MM.1S (cell line): Measurements from ENCODE around the gene RERE.

ENCODE experiments used
- DNase-seq: peaks from one replicate; pipeline ENCODE4 v3.0.0-alpha.2; 2015
- H2AFZ ChIP-seq: fragments of 300-600 bp; sonication (generic); 2 replicates; pipeline ENCODE4 v1.6.0; 2016; ENCODE audit warnings: antibody characterized with exemption, low read length
- H3F3A ChIP-seq: fragments of 300-600 bp; sonication (generic); 2 replicates; pipeline ENCODE4 v1.6.1; 2016; ENCODE audit warnings: mild to moderate bottlenecking, antibody characterized with exemption, low read length, moderate library complexity, mixed read lengths; ENCODE audit not compliant: insufficient read depth
- H3K27ac ChIP-seq: fragments of 300-600 bp; sonication (generic); 2 replicates; pipeline ENCODE4 v1.5.1; 2016; ENCODE audit warnings: mild to moderate bottlenecking, low read length
- H3K27me3 ChIP-seq: fragments of 300-600 bp; sonication (generic); replicated peaks from 2 replicates; pipeline ENCODE4 v1.6.0; 2016; ENCODE audit warnings: low read length; ENCODE audit not compliant: insufficient read depth
- H3K36me3 ChIP-seq: fragments of 300-600 bp; sonication (generic); replicated peaks from 2 replicates; pipeline ENCODE4 v1.6.1; 2016; ENCODE audit warnings: mild to moderate bottlenecking, low read length, mixed read lengths; ENCODE audit not compliant: insufficient read depth
- H3K4me1 ChIP-seq: fragments of 300-600 bp; sonication (generic); 2 replicates; pipeline ENCODE4 v1.6.1; 2016; ENCODE audit warnings: low read length, mixed read lengths
- H3K4me2 ChIP-seq: fragments of 300-600 bp; sonication (generic); 2 replicates; pipeline ENCODE4 v1.6.0; 2016; ENCODE audit warnings: low read depth, low read length
- H3K4me3 ChIP-seq: fragments of 300-600 bp; sonication (generic); 2 replicates; pipeline ENCODE4 v1.5.1; 2016; ENCODE audit warnings: low read length, mixed read lengths
- H3K79me2 ChIP-seq: fragments of 300-600 bp; sonication (generic); 2 replicates; pipeline ENCODE4 v1.6.1; 2016; ENCODE audit warnings: mixed run types, low read length, mixed read lengths
- H3K9ac ChIP-seq: fragments of 300-600 bp; sonication (generic); 2 replicates; pipeline ENCODE4 v1.6.1; 2016; ENCODE audit warnings: low read length, mixed read lengths
- H3K9me2 ChIP-seq: fragments of 300-600 bp; sonication (generic); replicated peaks from 2 replicates; pipeline ENCODE4 v1.6.1; 2016; ENCODE audit warnings: mild to moderate bottlenecking, low read length, mixed read lengths; ENCODE audit not compliant: insufficient read depth
- H3K9me3 ChIP-seq: fragments of 300-600 bp; sonication (generic); replicated peaks from 2 replicates; pipeline ENCODE4 v1.6.1; 2016; ENCODE audit warnings: mild to moderate bottlenecking, low read length, mixed read lengths; ENCODE audit not compliant: insufficient read depth
- H4K20me1 ChIP-seq: fragments of 300-600 bp; sonication (generic); 2 replicates; pipeline ENCODE4 v1.6.1; 2016; ENCODE audit warnings: mild to moderate bottlenecking, low read length, moderate library complexity, mixed read lengths; ENCODE audit not compliant: insufficient read depth
- CTCF ChIP-seq: fragments of 300-600 bp; sonication (generic); IDR thresholded peaks from 2 replicates; pipeline ENCODE4 v1.5.1; 2016; ENCODE audit warnings: antibody characterized with exemption, low read length, mixed read lengths
- EZH2 ChIP-seq: fragments of 300-600 bp; sonication (generic); optimal IDR thresholded peaks from 2 replicates; pipeline ENCODE3; 2017; ENCODE audit warnings: low read depth, mild to moderate bottlenecking, antibody characterized with exemption, low read length, mixed read lengths
- EZH2phosphoT487 ChIP-seq: fragments of 300-600 bp; sonication (generic); IDR thresholded peaks from 2 replicates; pipeline ENCODE4 v1.6.1; 2018; ENCODE audit warnings: antibody characterized with exemption, low read length

RERE gene

GRCh38 chr1:8415526-8416278 lies 401.7 kb downstream of the RERE start:
- H3F3A ChIP-seq = no peaks in the 10 kb centered on the region
- H3K4me3 ChIP-seq = no peak overlapping the region
- no peak for DNase-seq
- TF ChIP-seq EZH2 = no peak
- no peak for TF ChIP-seq EZH2phosphoT487
- TF ChIP-seq CTCF = no peak
- H4K20me1 ChIP-seq = no peaks in the 10 kb centered on the region
- no peaks in the 10 kb centered on the region for H3K9me3 ChIP-seq
- no peaks in the 10 kb centered on the region for H3K79me2 ChIP-seq
- no peaks in the 10 kb centered on the region for H3K9me2 ChIP-seq
- no peak overlapping the region for H3K9ac ChIP-seq
- no peaks in the 10 kb centered on the region for H3K36me3 ChIP-seq
- H3K27me3 ChIP-seq = no peaks in the 10 kb centered on the region
- H3K4me2 ChIP-seq = no peak overlapping the region
- H3K4me1 ChIP-seq = no peaks in the 10 kb centered on the region
- no peak overlapping the region for H3K27ac ChIP-seq
- H2AFZ ChIP-seq = no peak overlapping the region

DNA sequence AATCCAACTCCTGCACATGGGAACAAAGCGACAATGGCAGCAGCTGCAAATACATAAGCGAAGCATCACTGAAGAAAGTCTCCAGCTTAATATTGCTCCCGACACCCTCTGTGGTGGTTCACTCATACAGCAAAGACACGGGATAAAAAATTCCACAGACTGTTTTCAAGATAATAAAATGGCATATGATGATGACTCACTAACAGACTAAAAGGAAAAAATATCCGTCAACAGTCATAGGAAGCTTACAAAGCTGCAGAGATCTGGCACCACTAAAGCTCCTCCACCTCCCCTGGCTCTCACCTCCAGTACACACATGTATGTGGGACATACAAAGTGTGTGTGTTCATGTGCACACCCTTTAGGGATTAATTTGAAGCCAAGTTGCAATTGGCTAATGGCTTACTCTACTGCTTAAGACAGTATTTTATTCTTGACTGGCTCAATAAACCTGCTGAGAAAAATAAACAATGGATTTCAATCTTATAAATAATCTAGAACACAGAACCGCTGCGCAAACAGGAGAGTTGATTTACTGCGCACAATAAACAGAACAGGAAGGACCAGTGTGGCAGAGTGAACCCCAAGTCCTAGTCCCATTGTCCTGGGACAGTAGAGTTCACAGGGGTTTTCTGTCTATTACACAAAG lies 405.1 kb downstream of the RERE start:
- no peak for DNase-seq
- Histone ChIP-seq H3K79me2 (no peaks in the 10 kb centered on the region), H3K4me3 (no peak overlapping the region), H3K4me2 (no peak overlapping the region), H3K4me1 (no peaks in the 10 kb centered on the region), H3K9ac (no peak overlapping the region), H3K27ac (no peak overlapping the region), H4K20me1 (no peaks in the 10 kb centered on the region), H3K9me3 (no peaks in the 10 kb centered on the region), H3K36me3 (no peaks in the 10 kb centered on the region), H3F3A (no peaks in the 10 kb centered on the region), H3K27me3 (no peaks in the 10 kb centered on the region), H2AFZ (no peak overlapping the region), H3K9me2 (no peaks in the 10 kb centered on the region)
- no peak for TF ChIP-seq EZH2phosphoT487
- no peak for TF ChIP-seq CTCF
- no peak for TF ChIP-seq EZH2

DNA sequence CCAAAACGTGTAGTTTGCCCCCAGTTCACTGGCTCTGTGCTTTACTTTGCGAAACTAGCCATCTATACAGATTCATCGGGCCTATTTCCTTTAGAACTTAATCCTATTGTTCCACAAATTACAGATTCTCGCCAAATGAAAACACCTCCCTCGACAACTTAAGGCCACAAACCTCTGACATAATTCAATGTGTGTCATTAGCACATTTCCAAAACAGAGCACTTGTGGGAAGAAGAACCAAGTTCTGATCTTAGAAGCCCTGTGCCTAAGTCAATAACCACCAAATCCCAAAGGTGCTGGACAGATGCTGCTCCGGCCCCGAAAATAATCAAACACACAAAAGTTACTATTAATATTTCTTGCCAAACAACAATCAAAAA lies 405.6 kb downstream of the RERE start:
- no peaks in the 10 kb centered on the region for H3K4me1 ChIP-seq
- no peaks in the 10 kb centered on the region for H3F3A ChIP-seq
- H3K36me3 ChIP-seq = no peaks in the 10 kb centered on the region
- no peak overlapping the region for H2AFZ ChIP-seq
- H3K79me2 ChIP-seq = no peaks in the 10 kb centered on the region
- H3K4me3 ChIP-seq = no peak overlapping the region
- TF ChIP-seq EZH2 (no peak), EZH2phosphoT487 (no peak), CTCF (no peak)
- no peaks in the 10 kb centered on the region for H3K9me3 ChIP-seq
- H3K27ac ChIP-seq = no peak overlapping the region
- no peak for DNase-seq
- no peaks in the 10 kb centered on the region for H3K27me3 ChIP-seq
- no peaks in the 10 kb centered on the region for H3K9me2 ChIP-seq
- H3K9ac ChIP-seq = no peak overlapping the region
- no peaks in the 10 kb centered on the region for H4K20me1 ChIP-seq
- no peak overlapping the region for H3K4me2 ChIP-seq
